HK-2 (cell line): ENCODE data around the gene TRAPPC12.
"Not testable (repeated sequence)": the region's sequence is repeated elsewhere in the genome, so short reads cannot be mapped to it uniquely, and the experiment has no call there.

Source experiments
- DNase-seq: peaks from one replicate; pipeline ENCODE4 v3.0.0-alpha.2; 2018; ENCODE audit not compliant: unreplicated experiment

TRAPPC12 gene

DNA sequence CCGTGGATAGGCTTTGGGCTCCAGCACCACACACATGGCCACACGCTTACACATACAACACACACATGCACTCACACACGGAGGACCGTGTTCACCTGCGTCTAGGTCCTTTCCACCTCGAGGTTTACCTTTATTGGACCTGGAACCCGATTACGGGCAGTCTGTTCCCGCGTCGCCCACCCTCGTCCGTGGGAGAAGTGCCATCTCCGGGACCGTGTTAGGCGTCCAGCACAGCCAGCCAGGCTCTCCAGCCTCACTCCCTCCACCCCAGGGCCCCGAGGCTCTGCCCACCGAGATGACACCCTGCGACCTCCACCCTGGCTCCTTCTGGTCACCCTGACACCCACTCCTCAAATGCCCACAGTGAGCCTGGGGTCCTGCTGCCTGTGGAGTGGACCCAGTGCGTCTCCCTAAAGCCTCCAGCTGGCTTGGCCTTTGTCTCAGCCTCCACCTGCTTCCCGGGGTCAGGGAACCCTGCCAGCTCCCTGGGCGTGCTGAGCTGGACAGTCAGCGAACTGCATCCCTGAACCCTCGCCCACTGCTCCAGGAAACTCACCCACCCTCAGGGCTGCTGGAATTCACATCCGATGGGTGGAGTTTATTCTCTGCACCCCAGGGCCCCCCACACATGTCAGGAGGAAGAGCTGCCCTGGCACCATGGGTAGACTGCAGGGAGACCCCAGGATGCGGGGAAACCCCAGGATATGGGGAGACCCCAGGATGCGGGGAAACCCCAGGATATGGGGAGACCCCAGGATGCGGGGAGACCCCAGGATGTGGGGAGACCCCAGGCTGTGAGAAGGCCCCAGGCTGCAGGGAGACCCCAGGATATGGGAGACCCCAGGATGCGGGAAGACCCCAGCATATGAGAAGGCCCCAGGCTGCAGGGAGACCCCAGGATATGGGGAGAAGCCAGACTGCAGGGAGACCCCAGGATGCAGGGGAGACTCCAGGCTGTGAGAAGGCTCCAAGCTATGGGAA, 106.8 kb downstream of the TRAPPC12 start:
- DNase-seq: no peak

DNA sequence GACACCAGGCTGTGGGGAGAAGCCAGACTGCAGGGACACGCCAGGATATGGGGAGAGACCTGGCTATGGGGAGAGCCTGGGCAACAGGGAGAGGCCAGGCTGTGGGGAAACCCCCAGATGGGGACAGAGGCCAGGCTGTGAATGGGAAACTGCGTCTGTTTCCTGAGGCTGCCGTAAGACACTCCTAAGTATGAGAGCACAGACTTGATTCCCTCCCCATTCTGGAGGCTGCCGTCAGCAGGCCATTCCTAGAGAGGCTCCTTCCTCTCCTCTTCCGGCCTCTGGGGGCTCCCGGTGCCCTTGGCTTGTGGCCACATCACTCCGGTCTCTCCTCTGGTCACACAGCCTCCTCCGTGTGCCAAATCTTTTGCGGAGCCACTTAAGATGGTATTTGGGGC, 107.5 kb downstream of the TRAPPC12 start:
- no peak for DNase-seq

GRCh38 chr2:3487432-3487831, 107.9 kb downstream of the TRAPPC12 start:
- DNase-seq: no peak

GRCh38 chr2:3488061-3488531, 108.6 kb downstream of the TRAPPC12 start:
- no peak for DNase-seq

DNA sequence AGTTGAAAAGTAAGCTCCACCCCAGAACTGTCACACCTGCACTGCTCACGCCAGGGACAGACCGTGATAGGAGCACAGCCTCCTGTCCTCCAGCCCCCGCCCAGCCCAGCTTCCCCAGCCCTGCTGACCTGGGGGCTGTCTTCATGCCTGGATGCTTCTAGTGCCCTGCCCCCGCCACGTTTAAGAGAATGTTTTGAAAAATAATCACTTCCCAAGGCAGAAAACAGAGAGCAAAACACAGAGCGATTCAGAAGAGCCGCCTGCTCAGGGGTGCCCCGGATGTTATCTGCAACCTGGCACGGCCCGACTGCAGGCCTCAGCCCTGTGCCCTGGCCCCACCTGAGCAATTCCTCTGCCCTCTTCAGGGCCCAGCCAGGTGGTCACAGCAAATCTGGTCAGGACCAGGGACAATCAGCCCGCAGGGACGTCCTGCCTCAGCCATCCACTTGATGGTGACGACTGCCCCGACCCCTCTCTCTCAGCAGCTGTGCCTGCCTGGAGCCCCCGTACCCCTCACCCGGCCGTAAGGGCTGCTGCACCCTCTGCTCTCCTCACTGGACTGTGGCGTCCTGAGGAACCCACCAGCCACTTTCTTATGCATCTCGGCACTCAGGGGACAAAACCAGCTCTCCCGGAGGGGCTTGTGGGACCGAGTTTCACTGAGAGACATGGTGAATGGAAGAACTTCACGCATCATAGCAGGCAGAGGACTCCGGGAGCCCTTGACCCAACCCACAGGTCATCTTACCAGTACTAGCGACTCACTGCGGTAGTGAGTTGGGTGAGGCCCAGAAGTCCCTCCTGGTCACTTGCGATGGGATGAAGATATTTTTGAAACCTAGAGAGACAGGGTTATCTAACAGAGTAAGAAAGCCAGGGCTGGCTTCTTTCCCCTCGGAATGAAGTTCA, 109.6 kb downstream of the TRAPPC12 start:
- no peak for DNase-seq

- no peak for DNase-seq
Observed at GRCh38 chr2:3489764-3490115, 110.2 kb downstream of the TRAPPC12 start.

- DNase-seq: no peak
Observed at GRCh38 chr2:3490191-3491170, 111.0 kb downstream of the TRAPPC12 start.

GRCh38 chr2:3491306-3491705, 111.8 kb downstream of the TRAPPC12 start:
- no peak for DNase-seq

DNA sequence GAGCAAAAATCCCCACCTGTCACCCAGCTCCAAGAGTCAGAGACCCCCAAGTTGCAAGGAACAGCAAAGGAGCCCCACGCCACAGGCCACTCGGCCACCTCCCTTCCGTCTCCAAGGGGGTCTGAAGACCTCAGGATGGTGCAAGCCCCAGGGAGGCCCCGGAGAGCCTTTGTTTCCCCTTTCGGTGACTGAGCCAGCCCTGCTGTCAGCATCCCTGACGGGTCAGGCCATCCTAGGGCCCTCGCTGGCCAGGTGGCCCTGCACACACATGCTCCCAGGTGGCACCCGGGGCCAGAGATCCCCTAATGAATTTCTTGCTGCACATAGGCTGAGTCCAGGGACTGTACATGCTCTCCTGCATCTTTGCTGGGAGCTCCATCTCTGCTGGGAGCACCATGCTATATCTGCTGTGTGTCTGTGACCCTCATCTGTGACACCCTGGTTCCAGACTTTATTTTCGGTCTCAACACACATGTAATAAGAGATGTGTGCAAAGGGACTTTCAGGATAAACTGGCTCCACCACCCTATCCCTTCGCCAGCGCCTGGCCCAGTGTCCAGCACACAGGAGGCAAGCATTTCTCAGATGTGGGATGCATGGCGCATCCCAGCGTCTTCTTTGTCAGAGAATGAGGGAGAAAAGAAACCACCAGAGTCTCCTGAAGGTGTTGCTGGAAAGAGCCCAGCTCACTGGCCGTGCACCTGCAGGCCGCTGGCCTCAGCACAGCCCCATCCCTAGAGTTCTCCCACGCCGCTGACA, 112.4 kb downstream of the TRAPPC12 start:
- DNase-seq: no peak

GRCh38 chr2:3492475-3492787, 112.9 kb downstream of the TRAPPC12 start:
- DNase-seq: not testable (repeated sequence)

DNA sequence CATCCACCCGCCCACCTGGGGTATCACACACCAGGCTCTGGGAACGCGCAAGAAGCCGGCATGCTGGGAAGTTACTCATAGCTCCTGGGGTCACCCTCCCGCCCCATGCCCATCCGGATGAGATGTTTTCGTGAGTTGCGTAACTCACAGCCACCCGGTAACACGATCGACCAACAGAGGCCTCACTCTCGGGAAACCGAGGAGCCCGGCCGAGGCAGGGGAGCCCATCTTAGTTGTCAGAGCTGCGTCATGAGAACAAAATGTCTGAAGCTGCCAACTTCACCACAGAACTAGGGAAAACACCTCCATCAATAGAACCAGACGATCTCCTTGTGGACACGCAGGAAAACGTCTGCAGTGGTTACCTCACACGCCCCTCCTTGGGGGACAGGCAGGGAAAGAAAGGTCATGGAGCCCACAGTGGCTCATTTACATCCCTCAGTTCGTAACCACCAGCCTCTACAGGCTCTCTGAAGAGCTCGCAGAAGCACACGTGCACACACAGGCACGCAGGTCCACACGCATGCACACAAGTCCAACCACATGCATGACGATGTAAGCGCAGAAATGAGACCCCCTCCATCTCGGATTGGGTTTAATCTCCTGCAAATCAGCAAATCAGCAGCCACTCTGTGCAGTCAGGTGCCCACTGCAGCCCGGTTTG, 113.6 kb downstream of the TRAPPC12 start:
- no peak for DNase-seq

- DNase-seq: no peak
Observed at GRCh38 chr2:3493615-3494007, 114.1 kb downstream of the TRAPPC12 start.

DNA sequence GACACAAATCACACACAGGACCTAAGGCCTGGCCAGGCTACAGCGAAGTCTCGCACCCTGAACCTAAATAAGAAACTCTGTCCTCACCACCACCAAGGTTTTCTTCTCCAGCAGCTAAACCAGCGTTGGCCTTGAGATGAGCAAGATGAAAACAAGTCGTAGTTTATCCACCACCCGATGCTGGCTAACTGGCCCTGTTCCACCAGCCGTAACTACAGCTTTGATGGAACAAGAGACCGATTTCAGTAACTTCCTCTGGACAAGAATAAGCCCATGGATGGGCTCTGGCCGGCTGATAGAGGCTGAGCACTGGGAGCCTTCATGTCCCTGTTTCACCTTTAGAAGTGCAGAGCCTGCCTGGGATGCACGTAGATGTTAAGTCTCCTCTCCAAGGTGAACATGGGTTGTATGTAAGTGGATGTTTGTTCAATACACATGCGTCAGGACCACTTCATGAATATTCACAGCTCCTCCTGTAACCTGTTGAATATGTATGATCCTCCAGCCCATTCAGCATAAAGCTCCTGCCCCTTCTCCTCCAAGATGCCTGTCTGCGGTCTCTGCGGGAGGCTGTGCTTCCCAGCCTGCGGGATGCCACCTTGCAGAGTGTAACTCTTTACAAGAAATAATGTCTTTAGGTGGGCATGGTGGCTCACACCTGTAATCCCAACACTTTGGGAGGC, 115.6 kb downstream of the TRAPPC12 start:
- no peak for DNase-seq

DNA sequence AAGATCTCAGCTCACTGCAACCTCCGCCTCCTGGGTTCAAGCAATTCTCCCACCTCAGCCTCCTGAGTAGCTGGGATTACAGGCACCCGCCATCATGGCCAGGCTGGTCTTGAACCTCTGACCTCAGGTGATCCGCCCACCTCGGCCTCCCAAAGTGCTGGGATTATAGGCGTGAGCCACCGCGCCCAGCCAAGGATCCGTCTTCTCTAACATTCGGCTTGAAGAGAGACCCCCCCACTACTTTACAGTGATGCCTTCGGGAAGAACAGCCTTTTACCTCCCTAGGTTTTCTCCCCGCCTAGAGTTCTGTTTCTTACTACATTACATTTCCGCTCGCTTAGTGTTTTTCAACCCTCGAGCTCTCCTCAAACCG, 117.2 kb downstream of the TRAPPC12 start:
- not testable (repeated sequence) for DNase-seq

- no peak for DNase-seq
Observed at GRCh38 chr2:3498783-3499394, 119.4 kb downstream of the TRAPPC12 start.

DNA sequence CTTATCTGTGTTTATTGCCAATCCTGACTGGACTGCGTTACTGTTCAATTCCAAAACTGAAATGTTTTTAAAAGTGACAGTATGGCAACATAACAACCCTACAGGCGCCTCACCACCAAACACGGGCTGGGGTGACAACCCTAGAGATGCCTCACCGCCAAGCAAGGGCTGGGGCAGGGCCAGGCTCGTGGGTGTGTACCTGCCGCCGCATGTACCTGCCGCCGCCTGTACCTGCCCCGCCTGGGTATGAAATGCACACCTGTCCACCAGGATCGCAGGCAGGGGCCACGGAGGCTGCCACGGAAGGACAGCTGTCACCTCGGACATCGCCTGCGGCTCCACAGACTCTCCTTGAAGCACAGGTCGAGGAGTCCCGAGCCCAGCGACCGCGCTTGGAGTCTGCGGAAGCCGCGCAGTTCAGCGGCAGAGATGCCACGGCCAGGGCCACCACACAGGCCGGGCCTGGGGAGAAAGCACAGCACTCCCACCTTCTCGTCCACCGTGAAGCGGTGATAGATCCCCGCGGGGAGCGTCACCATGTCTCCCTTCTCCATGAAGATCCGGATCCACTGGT, 120.9 kb downstream of the TRAPPC12 start:
- no peak for DNase-seq

GRCh38 chr2:3503046-3503445, 123.6 kb downstream of the TRAPPC12 start:
- DNase-seq: no peak

GRCh38 chr2:3503483-3503882, 124.0 kb downstream of the TRAPPC12 start:
- DNase-seq: no peak

GRCh38 chr2:3504741-3505140, 125.2 kb downstream of the TRAPPC12 start:
- DNase-seq: no peak
